Measurements from ENCODE around the gene IFNL1. TPM values are rescaled to one million over a fixed set of nuclear protein-coding genes. Genes with fewer than 3 reads are reported as not detected.
"Not testable (repeated sequence)": the region's sequence is repeated elsewhere in the genome, so short reads cannot be mapped to it uniquely, and the experiment has no call there.

The IFNL1 gene
- total and polyA plus RNA-seq, 4 donors: not detected

- Histone ChIP-seq H3K36me3 (ENCODE audit: control insufficient read depth in 4 of 4, insufficient read depth in 3 of 4, low read depth in 1 of 4, low read length in 3 of 4) (no peaks in the 10 kb centered on the region), H3K27ac (ENCODE audit: low read depth in 1 of 2, low read length in 2 of 2) (no peak overlapping the region)
Observed at GRCh38 chr19:39329948-39330347, 33.7 kb downstream of the IFNL1 start.

GRCh38 chr19:39332293-39332692, 36.1 kb downstream of the IFNL1 start:
- H3K36me3 ChIP-seq (ENCODE audit: control insufficient read depth in 4 of 4, insufficient read depth in 3 of 4, low read depth in 1 of 4, low read length in 3 of 4): no peaks in the 10 kb centered on the region
- TF ChIP-seq HNF4G (IDR thresholded peaks at IDR 0.05) (no peak), NR2F2 (IDR thresholded peaks at IDR 0.05) (no peak), GABPA (IDR thresholded peaks at IDR 0.05 in 1 of 2, conservative IDR thresholded peaks at IDR 0.05 in 1 of 2) (no peak), RXRA (IDR thresholded peaks at IDR 0.05) (no peak), JUND (IDR thresholded peaks at IDR 0.05) (no peak), RAD21 (IDR thresholded peaks at IDR 0.05) (no peak), YY1 (IDR thresholded peaks at IDR 0.05) (no peak), REST (IDR thresholded peaks at IDR 0.05) (no peak)
- H3K4me3 ChIP-seq (ENCODE audit: low read depth in 1 of 3, low read length in 3 of 3): no peak overlapping the region
- 79% methylated on average over 7 of the region's 7 CpGs for WGBS
- H3K9ac ChIP-seq (ENCODE audit: low read depth in 1 of 2, low read length in 2 of 2): no peak overlapping the region
- DNase-seq (ENCODE audit: low spot score): no peak
- H3K27me3 ChIP-seq (ENCODE audit: control insufficient read depth in 4 of 4, insufficient read depth in 4 of 4, low read length in 3 of 4): no peaks in the 10 kb centered on the region
- H3K9me3 ChIP-seq (ENCODE audit: control insufficient read depth in 4 of 4, low read length in 3 of 4): no peaks in the 10 kb centered on the region
- no peak overlapping the region for H3K27ac ChIP-seq (ENCODE audit: low read depth in 1 of 2, low read length in 2 of 2)
- H3K4me1 ChIP-seq (ENCODE audit: control insufficient read depth in 4 of 4, insufficient read depth in 4 of 4, low read length in 3 of 4): peaks cover 0 to 10% (median 3%) of the 10 kb centered on the region in 4 donors

More at GRCh38 chr19:39329948-39330347, 33.7 kb downstream of the IFNL1 start:
- no peak for TF ChIP-seq REST (IDR thresholded peaks at IDR 0.05)
- no peak for TF ChIP-seq HNF4G (IDR thresholded peaks at IDR 0.05)
- Histone ChIP-seq H3K9ac (ENCODE audit: low read depth in 1 of 2, low read length in 2 of 2) (no peak overlapping the region), H3K9me3 (ENCODE audit: control insufficient read depth in 4 of 4, low read length in 3 of 4) (no peaks in the 10 kb centered on the region), H3K27me3 (ENCODE audit: control insufficient read depth in 4 of 4, insufficient read depth in 4 of 4, low read length in 3 of 4) (no peaks in the 10 kb centered on the region), H3K4me3 (ENCODE audit: low read depth in 1 of 3, low read length in 3 of 3) (no peak overlapping the region), H3K4me1 (ENCODE audit: control insufficient read depth in 4 of 4, insufficient read depth in 4 of 4, low read length in 3 of 4) (peaks cover 0 to 10% (median 3%) of the 10 kb centered on the region in 4 donors)
- WGBS: 92% methylated on average over 7 of the region's 7 CpGs
- DNase-seq (ENCODE audit: low spot score): no peak

DNA sequence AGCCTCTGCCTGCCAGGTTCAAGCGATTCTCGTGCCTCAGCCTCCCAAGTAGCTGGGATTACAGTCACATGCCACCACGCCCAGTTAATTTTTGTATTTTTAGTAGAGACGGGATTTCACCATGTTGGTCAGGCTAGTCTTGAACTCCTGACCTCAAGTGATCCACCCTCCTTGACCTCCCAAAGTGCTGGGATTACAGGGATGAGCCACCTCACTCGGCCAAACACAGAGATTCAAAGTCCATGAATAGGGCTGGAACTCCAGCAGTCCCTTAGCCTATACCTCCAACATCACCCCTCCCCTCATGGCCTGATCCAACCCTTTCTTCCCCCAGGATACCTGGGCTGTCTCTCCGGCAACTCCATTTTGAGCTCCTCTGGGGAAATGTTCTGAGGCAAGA, 36.5 kb downstream of the IFNL1 start:
- H3K4me3 ChIP-seq (ENCODE audit: low read depth in 1 of 3, low read length in 3 of 3); H3K9ac ChIP-seq (ENCODE audit: low read depth in 1 of 2, low read length in 2 of 2); H3K27ac ChIP-seq (ENCODE audit: low read depth in 1 of 2, low read length in 2 of 2); H3K9me3 ChIP-seq (ENCODE audit: control insufficient read depth in 4 of 4, low read length in 3 of 4); H3K4me1 ChIP-seq (ENCODE audit: control insufficient read depth in 4 of 4, insufficient read depth in 4 of 4, low read length in 3 of 4); H3K27me3 ChIP-seq (ENCODE audit: control insufficient read depth in 4 of 4, insufficient read depth in 4 of 4, low read length in 3 of 4); DNase-seq (ENCODE audit: low spot score); H3K36me3 ChIP-seq (ENCODE audit: control insufficient read depth in 4 of 4, insufficient read depth in 3 of 4, low read depth in 1 of 4, low read length in 3 of 4): not testable (repeated sequence)
- 78% methylated on average over 6 of the region's 6 CpGs for WGBS
